Measurements from ENCODE around the gene DOCK6. TPM values are rescaled to one million over a fixed set of nuclear protein-coding genes. Genes with fewer than 3 reads are reported as not detected.

The DOCK6 gene
- total RNA-seq (10 to 100 TPM; 17.2 to 60.0 (median 38.0) TPM), polyA plus RNA-seq (10 to 100 TPM; 12.8 to 18.0 TPM)
- long read RNA-seq, donor 1, partial matches to known transcripts = 11 of 44 reads
- long read RNA-seq, donor 1, other reads (novel, unspliced or antisense) = 33 of 44 reads
- long read RNA-seq, donor 2, partial matches to known transcripts = 0 of 1 reads
- long read RNA-seq, donor 2, other reads (novel, unspliced or antisense) = 0 of 1 reads
- long read RNA-seq, donor 3, partial matches to known transcripts = 20 of 42 reads
- long read RNA-seq, donor 3, other reads (novel, unspliced or antisense) = 21 of 42 reads

- H3K9me3 ChIP-seq = no peaks in the 10 kb centered on the region
- WGBS, 3 donors = 1 to 3% (median 1%) methylated on average over 35 to 91 of the region's 91 CpGs
- peak; percentile 54 to 71 (median 59) for DNase-seq
- H3K36me3 ChIP-seq = no peaks in the 10 kb centered on the region
- no peaks in the 10 kb centered on the region for H3K4me1 ChIP-seq (ENCODE audit: insufficient read depth)
- intact Hi-C loops (cut with DNase I) = no loop called here
- TF ChIP-seq CTCF (IDR thresholded peaks at IDR 0.05) (no peak), POLR2A (IDR thresholded peaks at IDR 0.05) (no peak), EP300 (IDR thresholded peaks at IDR 0.05) (no peak)
- peak within 1 kb of the TSS; percentile 41 to 68 for H3K27ac ChIP-seq
- H3K27me3 ChIP-seq = no peaks in the 10 kb centered on the region
- H3K4me3 ChIP-seq = peak within 1 kb of the TSS; percentile 91
Observed at GRCh38 chr19:11261971-11262839, at the start of gene DOCK6. Gene DOCK6, minus strand, starts transcription at chr19:11262524. Its CDS starts 84 bp downstream, at chr19:11262440.

- no peak overlapping the region for H3K27ac ChIP-seq
- no peak overlapping the region for H3K4me3 ChIP-seq
- no peaks in the 10 kb centered on the region for H3K36me3 ChIP-seq
- WGBS, 3 donors = 64 to 83% (median 77%) methylated on average over 9 of the region's 9 CpGs
- H3K27me3 ChIP-seq = no peaks in the 10 kb centered on the region
- no peak for DNase-seq
- no peaks in the 10 kb centered on the region for H3K4me1 ChIP-seq (ENCODE audit: insufficient read depth)
- TF ChIP-seq EP300 (IDR thresholded peaks at IDR 0.05) = no peak
- no peak for TF ChIP-seq POLR2A (IDR thresholded peaks at IDR 0.05)
- intact Hi-C loops (cut with DNase I) = no loop called here
- no peaks in the 10 kb centered on the region for H3K9me3 ChIP-seq
Observed at GRCh38 chr19:11306337-11306736, 44.0 kb upstream of the DOCK6 start.

- Histone ChIP-seq H3K4me1 (ENCODE audit: insufficient read depth) (no peaks in the 10 kb centered on the region), H3K9me3 (no peaks in the 10 kb centered on the region), H3K27me3 (no peaks in the 10 kb centered on the region), H3K36me3 (no peaks in the 10 kb centered on the region), H3K27ac (no peak overlapping the region), H3K4me3 (no peak overlapping the region)
- intact Hi-C loops (cut with DNase I) = no loop called here
- WGBS, 3 donors = 86 to 88% (median 86%) methylated on average over 5 of the region's 5 CpGs
- no peak for DNase-seq
- TF ChIP-seq POLR2A (IDR thresholded peaks at IDR 0.05) (no peak), CTCF (IDR thresholded peaks at IDR 0.05) (no peak), EP300 (IDR thresholded peaks at IDR 0.05) (no peak)
Observed at GRCh38 chr19:11304936-11305335, 42.6 kb upstream of the DOCK6 start.

GRCh38 chr19:11300811-11301120 lies 38.4 kb upstream of the DOCK6 start:
- intact Hi-C loops (cut with DNase I) = no loop called here
- Histone ChIP-seq H3K9me3 (no peaks in the 10 kb centered on the region), H3K4me1 (ENCODE audit: insufficient read depth) (no peaks in the 10 kb centered on the region), H3K27me3 (no peaks in the 10 kb centered on the region), H3K4me3 (no peak overlapping the region), H3K27ac (no peak overlapping the region), H3K36me3 (no peaks in the 10 kb centered on the region)
- WGBS, 3 donors = 62 to 76% (median 65%) methylated on average over 11 of the region's 11 CpGs
- no peak for TF ChIP-seq CTCF (IDR thresholded peaks at IDR 0.05)
- no peak for TF ChIP-seq POLR2A (IDR thresholded peaks at IDR 0.05)
- no peak for TF ChIP-seq EP300 (IDR thresholded peaks at IDR 0.05)
- DNase-seq = no peak

Data from ovary (tissue), 10 donors.